Breast epithelium (tissue), 4 donors: Measurements from ENCODE around the gene KAT6B. TPM values are rescaled to one million over a fixed set of nuclear protein-coding genes. Genes with fewer than 3 reads are reported as not detected.
"Not testable (repeated sequence)": the region's sequence is repeated elsewhere in the genome, so short reads cannot be mapped to it uniquely, and the experiment has no call there.

Experiments
- DNase-seq, 2 donors: peaks; one replicate each; pipeline ENCODE4 v3.0.0-alpha.2; 2019; ENCODE audit warnings: low spot score in 2 of 2
- H3K27ac ChIP-seq, 2 donors: fragments of 200-600 bp; sonication (generic) in 1 of 2; one replicate each; pipeline ENCODE4 v1.5.1; 2016 to 2019; ENCODE audit warnings: mild to moderate bottlenecking in 1 of 2
- H3K27me3 ChIP-seq, 2 donors: fragments of 200-600 bp; sonication (generic) in 1 of 2; one replicate each; pipeline versions ENCODE4 v1.5.1 to v1.6.0; 2017 to 2019; ENCODE audit warnings: control low read depth in 1 of 2, mild to moderate bottlenecking in 1 of 2
- H3K36me3 ChIP-seq: fragments of 200-600 bp; one replicate; pipeline ENCODE4 v1.5.1; 2019
- H3K4me1 ChIP-seq, 2 donors: fragments of 200-600 bp; sonication (generic); one replicate each; pipeline ENCODE4 v1.5.1; 2016 to 2019; ENCODE audit warnings: control low read depth in 1 of 2
- H3K4me3 ChIP-seq, 3 donors: fragments of 200-600 bp; sonication (generic); 1 replicate in 2 of 3; 2 replicates in 1 of 3; pipeline ENCODE4 v1.5.1; 2016 to 2019; ENCODE audit warnings: mild to moderate bottlenecking in 3 of 3, moderate library complexity in 2 of 3
- H3K9me3 ChIP-seq, 2 donors: fragments of 200-600 bp; sonication (generic) in 1 of 2; one replicate each; pipeline ENCODE4 v1.5.1; 2016 to 2019; ENCODE audit warnings: control low read depth in 1 of 2
- POLR2A ChIP-seq: fragments of 450-650 bp; IDR thresholded peaks from one replicate; pipeline ENCODE4 v1.6.1; 2016; ENCODE audit warnings: antibody characterized with exemption, mild to moderate bottlenecking, moderate library complexity
- POLR2AphosphoS5 ChIP-seq, 3 donors: sonication (generic); formaldehyde crosslinking; IDR thresholded peaks; one replicate each; pipeline ENCODE4 v1.6.1; 2017; ENCODE audit warnings: antibody characterized with exemption in 3 of 3
- intact Hi-C: fragments of 100-400 bp; cut with DNase I; formaldehyde crosslinking; loops from one replicate; pipeline ENCODE4 v1.15.1; 2023; ENCODE audit warnings: low total_unique reads
- total RNA-seq, 3 donors: library from RNA; depleted of rRNA; stranded (reverse); fragments of >200 nt; gene quantifications; one replicate each; pipeline ENCODE4 v1.1.0, GENCODE V29; 2016
- TF ChIP-seq, protein P1 (sequence below), 3 donors: fragments of 450-650 bp; IDR thresholded peaks; one replicate each; pipeline ENCODE4 v1.5.1; 2016 to 2017; ENCODE audit warnings: antibody characterized with exemption in 3 of 3, mild to moderate bottlenecking in 3 of 3, moderate library complexity in 3 of 3

Gene KAT6B
- total RNA-seq, 3 donors from 2014 or later = 46.2 to 90.3 (median 55.7) TPM

DNA sequence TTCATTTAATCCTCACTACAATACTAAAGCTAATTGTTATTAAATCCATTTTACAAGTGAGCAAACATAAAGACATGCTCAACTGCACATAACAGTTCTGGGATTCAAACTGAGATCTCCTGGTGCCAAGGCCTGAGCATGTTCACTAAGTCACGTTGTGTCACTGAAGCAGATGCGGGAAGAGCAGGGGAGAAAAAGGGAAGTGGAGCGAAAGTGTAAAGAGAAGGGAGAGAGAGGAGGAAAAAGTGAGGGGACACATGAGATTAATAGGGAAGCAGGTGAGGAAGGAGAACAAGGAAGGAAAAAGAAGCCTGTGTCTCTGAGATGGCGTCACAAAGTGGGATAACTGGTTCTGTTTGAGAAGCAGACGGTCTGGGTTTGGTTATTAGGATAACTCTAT lies 38.9 kb upstream of the KAT6B start:
- Histone ChIP-seq H3K36me3 (no peaks in the 10 kb centered on the region), H3K4me3 (no peak overlapping the region), H3K9me3 (no peaks in the 10 kb centered on the region), H3K27me3 (no peaks in the 10 kb centered on the region), H3K4me1 (no peaks in the 10 kb centered on the region), H3K27ac (no peak overlapping the region)
- intact Hi-C loops = no loop called here
- TF ChIP-seq POLR2AphosphoS5 (IDR thresholded peaks at IDR 0.05) (no peak), POLR2A (no peak)
- TF ChIP-seq, protein P1, sequence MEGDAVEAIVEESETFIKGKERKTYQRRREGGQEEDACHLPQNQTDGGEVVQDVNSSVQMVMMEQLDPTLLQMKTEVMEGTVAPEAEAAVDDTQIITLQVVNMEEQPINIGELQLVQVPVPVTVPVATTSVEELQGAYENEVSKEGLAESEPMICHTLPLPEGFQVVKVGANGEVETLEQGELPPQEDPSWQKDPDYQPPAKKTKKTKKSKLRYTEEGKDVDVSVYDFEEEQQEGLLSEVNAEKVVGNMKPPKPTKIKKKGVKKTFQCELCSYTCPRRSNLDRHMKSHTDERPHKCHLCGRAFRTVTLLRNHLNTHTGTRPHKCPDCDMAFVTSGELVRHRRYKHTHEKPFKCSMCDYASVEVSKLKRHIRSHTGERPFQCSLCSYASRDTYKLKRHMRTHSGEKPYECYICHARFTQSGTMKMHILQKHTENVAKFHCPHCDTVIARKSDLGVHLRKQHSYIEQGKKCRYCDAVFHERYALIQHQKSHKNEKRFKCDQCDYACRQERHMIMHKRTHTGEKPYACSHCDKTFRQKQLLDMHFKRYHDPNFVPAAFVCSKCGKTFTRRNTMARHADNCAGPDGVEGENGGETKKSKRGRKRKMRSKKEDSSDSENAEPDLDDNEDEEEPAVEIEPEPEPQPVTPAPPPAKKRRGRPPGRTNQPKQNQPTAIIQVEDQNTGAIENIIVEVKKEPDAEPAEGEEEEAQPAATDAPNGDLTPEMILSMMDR (IDR thresholded peaks at IDR 0.05) = no peak
- no peak for DNase-seq

DNA sequence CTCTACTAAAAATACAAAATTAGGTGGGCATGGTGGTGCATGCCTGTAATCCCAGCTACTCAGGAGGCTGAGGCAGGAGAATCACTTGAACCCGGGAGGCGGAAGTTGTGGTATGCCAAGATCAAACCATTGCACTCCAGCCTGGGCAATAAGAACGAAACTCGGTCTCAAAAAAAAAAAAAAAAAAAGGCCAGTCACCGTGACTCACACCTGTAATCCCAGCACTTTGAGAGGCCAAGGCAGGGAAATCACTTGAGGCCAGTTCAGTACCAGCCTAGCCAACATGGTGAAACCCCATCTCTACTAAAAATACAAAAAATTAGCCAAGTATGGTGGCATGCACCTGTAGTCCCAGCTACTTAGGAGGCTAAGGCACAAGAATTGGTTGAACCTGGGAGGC lies 34.4 kb upstream of the KAT6B start:
- H3K27ac ChIP-seq, H3K27me3 ChIP-seq, H3K9me3 ChIP-seq, intact Hi-C loops, DNase-seq, H3K4me3 ChIP-seq, H3K36me3 ChIP-seq, H3K4me1 ChIP-seq: not testable (repeated sequence)

DNA sequence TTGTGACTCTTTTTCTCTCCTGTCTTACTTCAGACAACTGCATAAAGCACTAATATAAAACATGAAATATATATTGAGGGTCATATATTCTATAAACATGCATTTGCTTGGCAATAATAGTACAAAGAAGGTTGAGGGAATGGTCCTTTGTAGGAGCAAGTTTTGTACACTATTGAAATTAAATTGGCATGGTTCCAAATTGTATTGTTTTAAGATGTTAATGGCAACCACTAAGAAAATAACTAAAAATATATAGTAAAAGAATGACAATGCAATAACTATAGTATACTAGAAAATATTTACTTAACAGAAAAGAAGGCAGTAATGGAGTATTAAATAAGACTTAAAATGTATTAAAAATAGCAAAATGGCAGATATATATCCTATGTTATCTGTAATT lies 33.7 kb upstream of the KAT6B start:
- no peak for DNase-seq
- no peak overlapping the region for H3K4me3 ChIP-seq
- no peaks in the 10 kb centered on the region for H3K27me3 ChIP-seq
- no peaks in the 10 kb centered on the region for H3K9me3 ChIP-seq
- TF ChIP-seq, protein P1 (IDR thresholded peaks at IDR 0.05) = no peak
- no peak for TF ChIP-seq POLR2AphosphoS5 (IDR thresholded peaks at IDR 0.05)
- no peak for TF ChIP-seq POLR2A
- intact Hi-C loops = no loop called here
- H3K27ac ChIP-seq = no peak overlapping the region
- no peaks in the 10 kb centered on the region for H3K36me3 ChIP-seq
- H3K4me1 ChIP-seq = no peaks in the 10 kb centered on the region

DNA sequence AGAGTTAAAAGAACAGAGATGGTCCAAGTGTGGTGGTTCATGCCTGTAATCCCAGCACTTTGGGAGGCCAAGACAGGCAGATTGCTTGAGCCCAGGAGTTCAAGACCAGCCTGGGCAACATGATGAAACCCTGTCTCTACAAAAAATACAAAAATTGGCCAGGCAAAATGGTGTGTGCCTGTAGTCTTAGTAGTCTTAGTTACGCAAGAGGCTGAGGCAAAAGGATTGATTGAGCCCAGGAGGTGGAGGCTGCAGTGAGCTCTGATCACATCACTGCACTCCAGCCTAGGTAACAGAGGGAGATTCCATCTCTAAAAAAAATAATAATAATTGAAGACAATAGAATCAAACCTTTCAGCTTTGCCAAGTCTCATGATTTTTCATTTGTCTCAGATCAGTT lies 33.2 kb upstream of the KAT6B start:
- H3K4me1 ChIP-seq, H3K27me3 ChIP-seq, intact Hi-C loops, H3K9me3 ChIP-seq, DNase-seq, H3K36me3 ChIP-seq, H3K4me3 ChIP-seq, H3K27ac ChIP-seq: not testable (repeated sequence)

DNA sequence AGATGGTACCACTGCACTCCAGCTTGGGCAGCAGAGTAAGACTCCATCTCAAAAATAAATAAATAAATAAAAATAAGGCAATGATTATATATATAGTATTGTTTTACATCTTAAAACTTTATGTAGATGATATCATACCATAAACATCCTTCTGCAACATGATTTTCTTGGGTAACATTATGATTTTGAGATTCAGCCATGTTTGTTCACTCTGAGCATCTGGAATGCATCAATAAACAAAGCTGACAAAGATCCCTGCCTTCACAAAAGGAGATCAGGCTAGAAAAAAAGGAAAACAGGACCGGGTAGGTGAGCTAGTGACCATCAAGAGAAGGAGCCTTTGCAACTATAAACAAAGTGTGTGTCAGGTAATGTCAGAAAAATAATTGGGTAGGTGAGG lies 31.9 kb upstream of the KAT6B start:
- intact Hi-C loops = no loop called here
- no peak overlapping the region for H3K4me3 ChIP-seq
- H3K27ac ChIP-seq = no peak overlapping the region
- TF ChIP-seq POLR2A (no peak), POLR2AphosphoS5 (IDR thresholded peaks at IDR 0.05) (no peak)
- TF ChIP-seq, protein P1 (IDR thresholded peaks at IDR 0.05) = no peak
- H3K4me1 ChIP-seq = no peaks in the 10 kb centered on the region
- no peak for DNase-seq
- H3K27me3 ChIP-seq = no peaks in the 10 kb centered on the region
- H3K36me3 ChIP-seq = no peaks in the 10 kb centered on the region
- H3K9me3 ChIP-seq = no peaks in the 10 kb centered on the region

DNA sequence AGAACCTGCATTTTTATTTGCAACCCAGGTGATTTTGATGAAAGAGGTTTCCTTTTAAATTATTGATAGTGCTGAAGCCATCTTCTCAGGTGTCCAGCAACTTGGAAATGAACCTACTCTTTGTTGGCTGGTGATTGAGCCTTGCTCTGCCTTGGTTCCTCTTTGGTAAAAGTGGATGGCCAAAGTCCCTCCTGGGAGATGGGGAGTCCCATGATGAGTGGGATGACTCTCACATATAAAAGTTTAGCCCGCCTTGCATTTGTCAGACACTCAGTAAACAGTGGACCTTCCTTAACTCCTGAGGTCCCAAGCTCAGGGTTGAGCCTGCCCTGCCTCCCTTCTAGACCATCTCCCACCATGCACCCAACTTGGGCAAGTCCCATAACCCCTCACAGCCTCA lies 28.9 kb upstream of the KAT6B start:
- DNase-seq = no peak

More for the DNA sequence above, 28.9 kb upstream of the KAT6B start:
- Histone ChIP-seq H3K27ac (no peak overlapping the region), H3K9me3 (no peaks in the 10 kb centered on the region), H3K4me1 (no peaks in the 10 kb centered on the region), H3K27me3 (no peaks in the 10 kb centered on the region), H3K36me3 (no peaks in the 10 kb centered on the region), H3K4me3 (no peak overlapping the region)
- intact Hi-C loops = no loop called here
- TF ChIP-seq POLR2A (no peak), POLR2AphosphoS5 (IDR thresholded peaks at IDR 0.05) (no peak)
- TF ChIP-seq, protein P1 (IDR thresholded peaks at IDR 0.05) = no peak
